SK-N-MC (cell line): ENCODE measurements around the gene METTL17.
"Not testable (repeated sequence)": the region's sequence is repeated elsewhere in the genome, so short reads cannot be mapped to it uniquely, and the experiment has no call there.

Experiments
- DNase-seq: peaks from one replicate; pipeline ENCODE4 v3.0.0-alpha.2; 2011; ENCODE audit warnings: low read depth, low spot score
- H3K27ac ChIP-seq: fragments of 200-600 bp; sonication (generic); 2 replicates; pipeline ENCODE4 v1.5.1; 2016; ENCODE audit warnings: mixed run types
- H3K36me3 ChIP-seq: fragments of 200-600 bp; sonication (generic); 2 replicates; pipeline ENCODE4 v1.6.1; 2017; ENCODE audit warnings: antibody characterized with exemption, low read length, mixed read lengths; ENCODE audit not compliant: insufficient read depth
- H3K4me3 ChIP-seq: fragments of 200-600 bp; sonication (generic); 2 replicates; pipeline ENCODE4 v1.5.1; 2016
- H3K9ac ChIP-seq: fragments of 200-600 bp; sonication (generic); 2 replicates; pipeline ENCODE4 v1.8.0; 2017; ENCODE audit warnings: mixed run types, mixed read lengths; ENCODE audit not compliant: insufficient read length
- H3K9me3 ChIP-seq: fragments of 200-600 bp; sonication (generic); 2 replicates; pipeline ENCODE4 v1.6.1; 2017; ENCODE audit warnings: low read depth, mild to moderate bottlenecking, antibody characterized with exemption, low read length, moderate library complexity, mixed read lengths
- EZH2 ChIP-seq: fragments of 200-600 bp; sonication (generic); IDR thresholded peaks from one replicate; pipeline ENCODE4 v1.6.1; 2017; ENCODE audit warnings: antibody characterized with exemption
- FOXP2 ChIP-seq: optimal IDR thresholded peaks from 2 replicates; pipeline ENCODE3; 2011; ENCODE audit warnings: mild to moderate bottlenecking, moderate library complexity; ENCODE audit not compliant: insufficient read depth; ENCODE audit errors: extremely low read length, control extremely low read depth
- POLR2AphosphoS5 ChIP-seq: IDR thresholded peaks from 2 replicates; pipeline ENCODE4 v1.6.1; 2012; ENCODE audit warnings: mild to moderate bottlenecking, low read depth, low read length, borderline replicate concordance

METTL17 gene

GRCh38 chr14:20989787-20990600 lies at the start of gene METTL17:
TSS of gene METTL17 (plus strand) at chr14:20989980. CDS start at chr14:20990003, 23 bp downstream.
- TF ChIP-seq FOXP2 (no peak), POLR2AphosphoS5 (peak; percentile 76; the same call in 1 of the 2 replicates), EZH2 (no peak)
- H3K27ac ChIP-seq: peak within 1 kb of the TSS; percentile 83
- peaks cover 32% of the 10 kb centered on the region for H3K36me3 ChIP-seq
- peak within 1 kb of the TSS; percentile 97 for H3K4me3 ChIP-seq
- no peaks in the 10 kb centered on the region for H3K9me3 ChIP-seq
- DNase-seq: peak; percentile 94
- peak within 1 kb of the TSS; percentile 84 for H3K9ac ChIP-seq

DNA sequence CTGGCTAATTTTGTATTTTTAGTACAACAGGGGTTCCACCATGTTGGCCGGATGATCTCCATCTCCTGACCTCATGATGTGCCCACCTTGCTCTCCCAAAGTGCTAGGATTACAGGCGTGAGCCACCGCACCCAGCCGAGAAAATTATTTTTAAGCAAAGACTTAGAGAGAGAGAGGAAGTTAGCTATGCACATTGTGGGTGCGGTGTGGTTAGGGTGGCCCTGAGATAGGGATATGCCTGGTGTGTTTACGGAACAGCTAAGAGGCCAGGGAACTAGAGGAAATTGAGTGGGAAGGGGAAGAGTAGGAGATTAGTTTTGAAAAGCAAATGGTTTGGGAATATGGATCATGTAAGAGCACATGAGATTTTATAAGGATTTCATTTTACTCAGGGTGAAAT lies 44.6 kb upstream of the METTL17 start:
- H3K9me3 ChIP-seq, DNase-seq, H3K36me3 ChIP-seq, H3K9ac ChIP-seq, H3K4me3 ChIP-seq, H3K27ac ChIP-seq: not testable (repeated sequence)

- not testable (repeated sequence) for DNase-seq, H3K36me3 ChIP-seq, H3K4me3 ChIP-seq, H3K27ac ChIP-seq, H3K9me3 ChIP-seq, H3K9ac ChIP-seq
Observed at GRCh38 chr14:20946707-20947106, 43.1 kb upstream of the METTL17 start.

- not testable (repeated sequence) for H3K9ac ChIP-seq, H3K9me3 ChIP-seq, H3K4me3 ChIP-seq, H3K36me3 ChIP-seq, DNase-seq, H3K27ac ChIP-seq
Observed at GRCh38 chr14:20954736-20955537, 34.8 kb upstream of the METTL17 start, which contains the start of gene RNASE2. TSS of gene RNASE2 (plus strand) at chr14:20955487. CDS start at chr14:20955772, 285 bp downstream.

DNA sequence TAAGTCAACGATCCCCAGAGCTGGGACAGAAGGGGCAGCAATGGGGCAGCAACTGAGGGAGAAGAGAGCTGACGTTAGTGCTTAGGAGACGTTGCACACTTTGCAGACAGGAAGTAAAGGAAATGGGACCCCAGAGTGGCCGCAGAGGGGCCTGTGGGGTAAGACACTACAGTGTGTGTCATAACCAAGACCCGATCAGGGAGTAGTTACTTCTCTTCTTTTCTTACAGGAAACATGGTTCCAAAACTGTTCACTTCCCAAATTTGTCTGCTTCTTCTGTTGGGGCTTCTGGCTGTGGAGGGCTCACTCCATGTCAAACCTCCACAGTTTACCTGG lies 34.3 kb upstream of the METTL17 start:
- H3K4me3 ChIP-seq, H3K27ac ChIP-seq, H3K36me3 ChIP-seq, H3K9me3 ChIP-seq, H3K9ac ChIP-seq, DNase-seq: not testable (repeated sequence)

GRCh38 chr14:20956376-20956976 lies 33.3 kb upstream of the METTL17 start:
- DNase-seq: no peak
- Histone ChIP-seq H3K4me3 (no peak overlapping the region), H3K9ac (no peak overlapping the region), H3K27ac (no peak overlapping the region), H3K9me3 (no peaks in the 10 kb centered on the region), H3K36me3 (no peaks in the 10 kb centered on the region)
- TF ChIP-seq EZH2: no peak

GRCh38 chr14:20958946-20959345 lies 30.8 kb upstream of the METTL17 start:
- not testable (repeated sequence) for H3K36me3 ChIP-seq, H3K9me3 ChIP-seq, DNase-seq, H3K27ac ChIP-seq, H3K4me3 ChIP-seq, H3K9ac ChIP-seq

DNA sequence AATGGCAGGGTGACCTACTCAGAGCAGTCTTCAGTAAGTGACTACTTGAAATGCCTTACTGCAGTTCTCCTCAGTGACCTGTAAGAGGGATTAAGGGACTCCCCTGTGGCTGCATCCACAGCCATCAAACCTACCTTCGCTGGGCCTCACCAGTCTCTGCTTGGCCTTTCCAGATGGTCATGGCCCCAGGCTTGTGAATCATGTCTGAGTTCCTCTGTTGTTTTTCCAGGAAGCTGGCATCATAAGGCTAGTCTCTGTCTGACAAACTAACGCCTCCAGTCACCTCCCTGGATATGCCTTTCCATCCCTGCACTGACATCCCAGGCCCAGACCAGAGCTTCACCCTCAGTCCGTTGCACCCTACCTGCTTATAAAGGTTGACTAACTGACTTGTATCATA lies 20.4 kb upstream of the METTL17 start:
- H3K4me3 ChIP-seq: no peak overlapping the region
- TF ChIP-seq FOXP2 (no peak), POLR2AphosphoS5 (no peak), EZH2 (no peak)
- no peak overlapping the region for H3K9ac ChIP-seq
- no peaks in the 10 kb centered on the region for H3K36me3 ChIP-seq
- DNase-seq: no peak
- no peaks in the 10 kb centered on the region for H3K9me3 ChIP-seq
- H3K27ac ChIP-seq: no peak overlapping the region

GRCh38 chr14:20970647-20970982 lies 19.2 kb upstream of the METTL17 start:
- no peak for TF ChIP-seq EZH2
- TF ChIP-seq FOXP2: no peak
- Histone ChIP-seq H3K9me3 (no peaks in the 10 kb centered on the region), H3K36me3 (no peaks in the 10 kb centered on the region), H3K27ac (no peak overlapping the region), H3K9ac (peak overlapping the region; percentile 70), H3K4me3 (peak overlapping the region; percentile 90)
- no peak for DNase-seq
